ENCODE results near the gene HOXC13. TPM values are rescaled to one million over a fixed set of nuclear protein-coding genes. Genes with fewer than 3 reads are reported as not detected.

The HOXC13 gene
- total RNA-seq, 1 experiment from 2014 or later, result 7.2 TPM

- H3K27ac ChIP-seq, result peak overlapping the region; percentile 88
- peaks cover 34% of the 10 kb centered on the region for H3K36me3 ChIP-seq
- H3K9me3 ChIP-seq (replicated peaks), result no peaks in the 10 kb centered on the region
- H3K27me3 ChIP-seq (replicated peaks), result no peaks in the 10 kb centered on the region
- DNase-seq (ENCODE audit: low read depth in 1 of 2, low spot score in 2 of 2), result peak in 1 of 2 experiments; percentile 73
- H3K4me3 ChIP-seq, result peak overlapping the region; percentile 50
- peaks cover 75% of the 10 kb centered on the region for H3K4me1 ChIP-seq (replicated peaks)
These were observed 34.8 kb downstream of the HOXC13 start for GRCh38 chr12:53973236-53974042.

- H3K4me1 ChIP-seq (replicated peaks), result peaks cover 75% of the 10 kb centered on the region
- DNase-seq (ENCODE audit: low read depth in 1 of 2, low spot score in 2 of 2), result peak; percentile 72 to 83
- no peaks in the 10 kb centered on the region for H3K9me3 ChIP-seq (replicated peaks)
- peak within 1 kb of the TSS; percentile 50 for H3K4me3 ChIP-seq
- H3K27me3 ChIP-seq (replicated peaks), result no peaks in the 10 kb centered on the region
- peaks cover 34% of the 10 kb centered on the region for H3K36me3 ChIP-seq
- peak within 1 kb of the TSS; percentile 88 for H3K27ac ChIP-seq
These were observed 35.7 kb downstream of the HOXC13 start, which contains the start of gene HOTAIR for GRCh38 chr12:53974084-53975063. Gene HOTAIR (minus strand): TSS chr12:53974954.

GRCh38 chr12:53975064-53975471 lies 36.4 kb downstream of the HOXC13 start:
- H3K4me3 ChIP-seq, result peak overlapping the region; percentile 50
- peaks cover 75% of the 10 kb centered on the region for H3K4me1 ChIP-seq (replicated peaks)
- no peaks in the 10 kb centered on the region for H3K27me3 ChIP-seq (replicated peaks)
- no peak for DNase-seq (ENCODE audit: low read depth in 1 of 2, low spot score in 2 of 2)
- H3K27ac ChIP-seq, result peak overlapping the region; percentile 88
- H3K9me3 ChIP-seq (replicated peaks), result no peaks in the 10 kb centered on the region
- peaks cover 30% of the 10 kb centered on the region for H3K36me3 ChIP-seq

- peak overlapping the region; percentile 50 for H3K4me3 ChIP-seq
- H3K27me3 ChIP-seq (replicated peaks), result no peaks in the 10 kb centered on the region
These were observed 37.0 kb downstream of the HOXC13 start for GRCh38 chr12:53975479-53976152.

GRCh38 chr12:53976172-53976822 lies 37.7 kb downstream of the HOXC13 start:
- Histone ChIP-seq H3K27ac (peak overlapping the region; percentile 66), H3K36me3 (peaks cover 22% of the 10 kb centered on the region), H3K4me1 (replicated peaks) (peaks cover 66% of the 10 kb centered on the region), H3K4me3 (0 out of 2 replicates have a peak overlapping the region, but pooled peaks have one; percentile 11), H3K27me3 (replicated peaks) (no peaks in the 10 kb centered on the region), H3K9me3 (replicated peaks) (no peaks in the 10 kb centered on the region)
- peak in 1 of 2 experiments; percentile 78 for DNase-seq (ENCODE audit: low read depth in 1 of 2, low spot score in 2 of 2)

More at GRCh38 chr12:53975479-53976152, 37.0 kb downstream of the HOXC13 start:
- Histone ChIP-seq H3K4me1 (replicated peaks) (peaks cover 73% of the 10 kb centered on the region), H3K9me3 (replicated peaks) (no peaks in the 10 kb centered on the region), H3K36me3 (peaks cover 29% of the 10 kb centered on the region), H3K27ac (peak overlapping the region; percentile 88)
- DNase-seq (ENCODE audit: low read depth in 1 of 2, low spot score in 2 of 2), result peak in 1 of 2 experiments; percentile 60

GRCh38 chr12:53976823-53977595 lies 38.4 kb downstream of the HOXC13 start:
- Histone ChIP-seq H3K36me3 (peaks cover 21% of the 10 kb centered on the region), H3K27me3 (replicated peaks) (no peaks in the 10 kb centered on the region), H3K4me1 (replicated peaks) (peaks cover 59% of the 10 kb centered on the region), H3K9me3 (replicated peaks) (no peaks in the 10 kb centered on the region), H3K4me3 (no peak overlapping the region), H3K27ac (peak overlapping the region; percentile 66)
- no peak for DNase-seq (ENCODE audit: low read depth in 1 of 2, low spot score in 2 of 2)

- Histone ChIP-seq H3K27ac (peak overlapping the region; percentile 66), H3K36me3 (peaks cover 21% of the 10 kb centered on the region), H3K27me3 (replicated peaks) (no peaks in the 10 kb centered on the region), H3K9me3 (replicated peaks) (no peaks in the 10 kb centered on the region), H3K4me3 (peak overlapping the region; percentile 22), H3K4me1 (replicated peaks) (peaks cover 51% of the 10 kb centered on the region)
- DNase-seq (ENCODE audit: low read depth in 1 of 2, low spot score in 2 of 2), result peak in 1 of 2 experiments; percentile 63
These were observed 39.2 kb downstream of the HOXC13 start for GRCh38 chr12:53977596-53978445.

- peak overlapping the region; percentile 90 for H3K27ac ChIP-seq
- no peaks in the 10 kb centered on the region for H3K27me3 ChIP-seq (replicated peaks)
These were observed 40.1 kb downstream of the HOXC13 start for GRCh38 chr12:53978477-53979356.

GRCh38 chr12:53980104-53980801 lies 41.6 kb downstream of the HOXC13 start:
- H3K36me3 ChIP-seq, result peaks cover 12% of the 10 kb centered on the region; the same call in 1 of the 2 replicates
- H3K4me3 ChIP-seq, result peak overlapping the region; percentile 39
- H3K9me3 ChIP-seq (replicated peaks), result no peaks in the 10 kb centered on the region
- peaks cover 48% of the 10 kb centered on the region for H3K4me1 ChIP-seq (replicated peaks)
- no peaks in the 10 kb centered on the region for H3K27me3 ChIP-seq (replicated peaks)
- H3K27ac ChIP-seq, result peak overlapping the region; percentile 90
- DNase-seq (ENCODE audit: low read depth in 1 of 2, low spot score in 2 of 2), result peak in 1 of 2 experiments; percentile 58

More at GRCh38 chr12:53978477-53979356, 40.1 kb downstream of the HOXC13 start:
- DNase-seq (ENCODE audit: low read depth in 1 of 2, low spot score in 2 of 2), result peak; percentile 82 to 85
- Histone ChIP-seq H3K4me3 (no peak overlapping the region), H3K36me3 (peaks cover 13% of the 10 kb centered on the region), H3K4me1 (replicated peaks) (peaks cover 47% of the 10 kb centered on the region), H3K9me3 (replicated peaks) (no peaks in the 10 kb centered on the region)

GRCh38 chr12:53980802-53981496 lies 42.3 kb downstream of the HOXC13 start:
- H3K27ac ChIP-seq, result peak overlapping the region; percentile 90
- no peaks in the 10 kb centered on the region for H3K9me3 ChIP-seq (replicated peaks)
- peak in 1 of 2 experiments; percentile 77 for DNase-seq (ENCODE audit: low read depth in 1 of 2, low spot score in 2 of 2)
- peaks cover 13% of the 10 kb centered on the region; the same call in 1 of the 2 replicates for H3K36me3 ChIP-seq
- H3K4me3 ChIP-seq, result peak overlapping the region; percentile 39
- H3K4me1 ChIP-seq (replicated peaks), result peaks cover 48% of the 10 kb centered on the region
- no peaks in the 10 kb centered on the region for H3K27me3 ChIP-seq (replicated peaks)

Data from SJSA1 (cell line).